Stimulated activated CD8-positive, alpha-beta memory T cell treated with anti-CD3 and anti-CD28 coated beads, Interleukin-12 subunit alpha, Interleukin-12 subunit beta, amount 100 ng/mL, for 4 hours (primary cell): ENCODE data around the gene CALHM4.
A peak's percentile ranks its signal among the peaks of the same experiment; 100 is the strongest.

Experiments used
- DNase-seq: peaks from one replicate; pipeline ENCODE4 v3.0.0-alpha.2; 2020; ENCODE audit warnings: low read depth

The CALHM4 gene

GRCh38 chr6:116542426-116542825, 11.1 kb upstream of the CALHM4 start:
- no peak for DNase-seq

GRCh38 chr6:116543149-116543548, 10.4 kb upstream of the CALHM4 start:
- DNase-seq: no peak

- no peak for DNase-seq
Measured at GRCh38 chr6:116545651-116546050, 7.9 kb upstream of the CALHM4 start, which contains the start of gene TRAPPC3L. Gene TRAPPC3L (minus strand): TSS chr6:116545684. CDS start chr6:116545514, 170 bp downstream.

- DNase-seq: no peak
Measured at GRCh38 chr6:116547358-116547757, 6.2 kb upstream of the CALHM4 start.

GRCh38 chr6:116550796-116551195, 2.8 kb upstream of the CALHM4 start:
- DNase-seq: no peak

GRCh38 chr6:116556065-116556464, 2.5 kb downstream of the CALHM4 start:
- DNase-seq: no peak

GRCh38 chr6:116556814-116557415, 3.4 kb downstream of the CALHM4 start:
- no peak for DNase-seq

GRCh38 chr6:116557893-116558292, 4.3 kb downstream of the CALHM4 start:
- DNase-seq: no peak

- no peak for DNase-seq
Measured at GRCh38 chr6:116560130-116560529, 6.6 kb downstream of the CALHM4 start.

GRCh38 chr6:116561377-116562018, 7.9 kb downstream of the CALHM4 start:
- DNase-seq: no peak

- no peak for DNase-seq
Measured at GRCh38 chr6:116562019-116562403, 8.5 kb downstream of the CALHM4 start.

GRCh38 chr6:116562614-116563013, 9.1 kb downstream of the CALHM4 start:
- DNase-seq: no peak

GRCh38 chr6:116563830-116564229, 10.3 kb downstream of the CALHM4 start:
- DNase-seq: no peak

GRCh38 chr6:116564311-116564710, 10.8 kb downstream of the CALHM4 start:
- no peak for DNase-seq

GRCh38 chr6:116564921-116565872, 11.6 kb downstream of the CALHM4 start:
- no peak for DNase-seq

GRCh38 chr6:116568111-116568510, 14.6 kb downstream of the CALHM4 start:
- DNase-seq: no peak

GRCh38 chr6:116568821-116569755, 15.5 kb downstream of the CALHM4 start:
- DNase-seq: no peak

- DNase-seq: peak; percentile 97
Measured at GRCh38 chr6:116570856-116571682, 17.5 kb downstream of the CALHM4 start, which contains the start of gene RWDD1. Gene RWDD1 (plus strand): TSS chr6:116571504. CDS start chr6:116571583, 79 bp downstream.

GRCh38 chr6:116571683-116572000, 18.1 kb downstream of the CALHM4 start:
- DNase-seq: no peak

- DNase-seq: no peak
Measured at GRCh38 chr6:116572162-116572561, 18.6 kb downstream of the CALHM4 start.

- no peak for DNase-seq
Measured at GRCh38 chr6:116575227-116575626, 21.7 kb downstream of the CALHM4 start.
